ENCODE measurements around the gene ETV1.

DNA sequence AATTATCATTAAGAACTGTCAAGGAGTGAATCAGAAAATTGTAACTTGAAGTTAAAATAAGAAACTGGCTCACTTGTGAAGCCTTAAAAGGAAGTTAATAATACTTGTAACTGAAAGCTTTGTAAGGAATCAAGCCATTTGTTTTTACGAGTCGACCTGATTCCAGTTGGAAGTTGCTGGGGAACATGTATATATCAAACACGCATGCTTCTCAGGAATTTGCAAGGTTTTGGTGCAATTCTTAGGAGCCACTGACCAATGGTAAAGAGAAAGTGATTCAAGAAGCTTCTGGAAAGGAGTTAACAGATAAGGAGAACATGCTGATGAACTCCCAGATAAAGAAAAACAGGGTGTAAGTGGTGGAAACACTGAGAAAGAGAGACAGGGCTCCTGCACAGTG lies 56.4 kb downstream of the ETV1 start:
- TF ChIP-seq, protein P1, sequence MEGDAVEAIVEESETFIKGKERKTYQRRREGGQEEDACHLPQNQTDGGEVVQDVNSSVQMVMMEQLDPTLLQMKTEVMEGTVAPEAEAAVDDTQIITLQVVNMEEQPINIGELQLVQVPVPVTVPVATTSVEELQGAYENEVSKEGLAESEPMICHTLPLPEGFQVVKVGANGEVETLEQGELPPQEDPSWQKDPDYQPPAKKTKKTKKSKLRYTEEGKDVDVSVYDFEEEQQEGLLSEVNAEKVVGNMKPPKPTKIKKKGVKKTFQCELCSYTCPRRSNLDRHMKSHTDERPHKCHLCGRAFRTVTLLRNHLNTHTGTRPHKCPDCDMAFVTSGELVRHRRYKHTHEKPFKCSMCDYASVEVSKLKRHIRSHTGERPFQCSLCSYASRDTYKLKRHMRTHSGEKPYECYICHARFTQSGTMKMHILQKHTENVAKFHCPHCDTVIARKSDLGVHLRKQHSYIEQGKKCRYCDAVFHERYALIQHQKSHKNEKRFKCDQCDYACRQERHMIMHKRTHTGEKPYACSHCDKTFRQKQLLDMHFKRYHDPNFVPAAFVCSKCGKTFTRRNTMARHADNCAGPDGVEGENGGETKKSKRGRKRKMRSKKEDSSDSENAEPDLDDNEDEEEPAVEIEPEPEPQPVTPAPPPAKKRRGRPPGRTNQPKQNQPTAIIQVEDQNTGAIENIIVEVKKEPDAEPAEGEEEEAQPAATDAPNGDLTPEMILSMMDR (IDR thresholded peaks at IDR 0.05; ENCODE audit: insufficient read depth, low read length), result no peak
- TF ChIP-seq, protein P2, sequence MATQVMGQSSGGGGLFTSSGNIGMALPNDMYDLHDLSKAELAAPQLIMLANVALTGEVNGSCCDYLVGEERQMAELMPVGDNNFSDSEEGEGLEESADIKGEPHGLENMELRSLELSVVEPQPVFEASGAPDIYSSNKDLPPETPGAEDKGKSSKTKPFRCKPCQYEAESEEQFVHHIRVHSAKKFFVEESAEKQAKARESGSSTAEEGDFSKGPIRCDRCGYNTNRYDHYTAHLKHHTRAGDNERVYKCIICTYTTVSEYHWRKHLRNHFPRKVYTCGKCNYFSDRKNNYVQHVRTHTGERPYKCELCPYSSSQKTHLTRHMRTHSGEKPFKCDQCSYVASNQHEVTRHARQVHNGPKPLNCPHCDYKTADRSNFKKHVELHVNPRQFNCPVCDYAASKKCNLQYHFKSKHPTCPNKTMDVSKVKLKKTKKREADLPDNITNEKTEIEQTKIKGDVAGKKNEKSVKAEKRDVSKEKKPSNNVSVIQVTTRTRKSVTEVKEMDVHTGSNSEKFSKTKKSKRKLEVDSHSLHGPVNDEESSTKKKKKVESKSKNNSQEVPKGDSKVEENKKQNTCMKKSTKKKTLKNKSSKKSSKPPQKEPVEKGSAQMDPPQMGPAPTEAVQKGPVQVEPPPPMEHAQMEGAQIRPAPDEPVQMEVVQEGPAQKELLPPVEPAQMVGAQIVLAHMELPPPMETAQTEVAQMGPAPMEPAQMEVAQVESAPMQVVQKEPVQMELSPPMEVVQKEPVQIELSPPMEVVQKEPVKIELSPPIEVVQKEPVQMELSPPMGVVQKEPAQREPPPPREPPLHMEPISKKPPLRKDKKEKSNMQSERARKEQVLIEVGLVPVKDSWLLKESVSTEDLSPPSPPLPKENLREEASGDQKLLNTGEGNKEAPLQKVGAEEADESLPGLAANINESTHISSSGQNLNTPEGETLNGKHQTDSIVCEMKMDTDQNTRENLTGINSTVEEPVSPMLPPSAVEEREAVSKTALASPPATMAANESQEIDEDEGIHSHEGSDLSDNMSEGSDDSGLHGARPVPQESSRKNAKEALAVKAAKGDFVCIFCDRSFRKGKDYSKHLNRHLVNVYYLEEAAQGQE (IDR thresholded peaks at IDR 0.05; ENCODE audit: insufficient replicate concordance, low read depth), result no peak
